Measurements from ENCODE around the gene TSPAN9. TPM values are rescaled to one million over a fixed set of nuclear protein-coding genes. Genes with fewer than 3 reads are reported as not detected.

The TSPAN9 gene
- total and polyA plus RNA-seq, 2 of the 4 experiments (the other 2 are of a cell fraction): 17.7 to 39.1 TPM

- Histone ChIP-seq H3K27ac (ENCODE audit: insufficient read depth, low read length) (no peak overlapping the region), H2BK5ac (ENCODE audit: low read depth, low read length, poor library complexity, severe bottlenecking) (no peak overlapping the region), H2AFZ (replicated peaks; ENCODE audit: low read length, poor library complexity) (no peak overlapping the region), H2AK9ac (replicated peaks; ENCODE audit: low read depth, low read length, poor library complexity) (no peak overlapping the region), H3K23ac (ENCODE audit: low read depth, low read length) (no peak overlapping the region), H3K4me3 (ENCODE audit: insufficient read depth, low read depth, low read length) (no peak overlapping the region), H3K14ac (replicated peaks; ENCODE audit: low read depth, low read length) (no peak overlapping the region), H3K9ac (ENCODE audit: low read depth, low read length) (no peak overlapping the region), H4K20me1 (ENCODE audit: insufficient read depth, low read length) (no peaks in the 10 kb centered on the region), H2BK15ac (ENCODE audit: low read depth, low read length) (no peak overlapping the region), H3K36me3 (ENCODE audit: control insufficient read depth, insufficient read depth, low read length) (peaks cover 12% of the 10 kb centered on the region), H4K8ac (ENCODE audit: low read depth in 2 of 2, low read length in 2 of 2) (no peak overlapping the region), H3K18ac (ENCODE audit: low read depth, low read length) (no peak overlapping the region), H3K79me1 (ENCODE audit: low read depth in 1 of 2, low read length in 2 of 2) (no peaks in the 10 kb centered on the region; a peak in 1 of 4 replicates), H3K9me3 (ENCODE audit: control insufficient read depth, insufficient read depth, low read length) (no peaks in the 10 kb centered on the region), H3K56ac (ENCODE audit: extremely low read depth, insufficient read depth, low read length) (no peak overlapping the region), H3K9me1 (ENCODE audit: insufficient read depth, low read length) (no peaks in the 10 kb centered on the region), H2AK5ac (ENCODE audit: low read depth, low read length) (no peak overlapping the region), H2BK20ac (ENCODE audit: low read depth, low read length) (no peak overlapping the region), H4K5ac (ENCODE audit: low read depth, low read length) (no peak overlapping the region), H3K4ac (ENCODE audit: low read depth, low read length) (no peak overlapping the region), H4K91ac (ENCODE audit: insufficient read depth, low read depth, low read length) (no peak overlapping the region), H3K4me1 (ENCODE audit: control insufficient read depth, insufficient read depth, low read length) (peaks cover 3% of the 10 kb centered on the region; the same call in 1 of the 2 replicates), H3K27me3 (ENCODE audit: control insufficient read depth, insufficient read depth, low read length) (no peaks in the 10 kb centered on the region), H3K4me2 (ENCODE audit: low read depth, low read length) (no peak overlapping the region), H2BK120ac (ENCODE audit: low read depth, low read length) (no peak overlapping the region)
- no peak for TF ChIP-seq CTCF (conservative IDR thresholded peaks at IDR 0.05; ENCODE audit: low read depth, low read length)
- no peak for TF ChIP-seq MAZ (IDR thresholded peaks at IDR 0.05; ENCODE audit: borderline replicate concordance, low read depth, low read length)
- TF ChIP-seq RFX5 (IDR thresholded peaks at IDR 0.05; ENCODE audit: low read depth, low read length): no peak
- no peak for TF ChIP-seq MXI1 (IDR thresholded peaks at IDR 0.05; ENCODE audit: borderline replicate concordance, low read depth, low read length)
- TF ChIP-seq BHLHE40 (IDR thresholded peaks at IDR 0.05; ENCODE audit: low read depth, low read length): no peak
- TF ChIP-seq USF2 (IDR thresholded peaks at IDR 0.05; ENCODE audit: low read depth, low read length): no peak
- no peak for TF ChIP-seq CHD1 (IDR thresholded peaks at IDR 0.05; ENCODE audit: low read depth, low read length)
- no peak for TF ChIP-seq RAD21 (IDR thresholded peaks at IDR 0.05; ENCODE audit: low read length)
- TF ChIP-seq SMC3 (IDR thresholded peaks at IDR 0.05; ENCODE audit: low read depth, low read length): no peak
- no peak for TF ChIP-seq ELK1 (IDR thresholded peaks at IDR 0.05; ENCODE audit: borderline replicate concordance, low read depth, low read length)
- no peak for TF ChIP-seq FOS (IDR thresholded peaks at IDR 0.05; ENCODE audit: low read depth, low read length)
- no peak for TF ChIP-seq POLR2A (IDR thresholded peaks at IDR 0.05; ENCODE audit: low read depth, low read length)
- TF ChIP-seq NFE2L2 (IDR thresholded peaks at IDR 0.05; ENCODE audit: low read depth, low read length): no peak
- no peak for TF ChIP-seq RCOR1 (IDR thresholded peaks at IDR 0.05; ENCODE audit: insufficient replicate concordance, low read length)
- TF ChIP-seq MAFK (IDR thresholded peaks at IDR 0.05; ENCODE audit: low read depth, low read length): no peak
- TF ChIP-seq CEBPB (IDR thresholded peaks at IDR 0.05; ENCODE audit: low read depth, low read length): no peak
- in situ Hi-C loops (cut with MboI; ENCODE audit: low sequenced_read_pairs): loop anchor here (10.0 kb wide), 1 partner anchor 179 kb away; the partner anchor contains the start of gene TEX52
- ATAC-seq (ENCODE audit: low read depth) (no peak), DNase-seq (no peak)
- WGBS, 2 experiments (ENCODE audit: extremely low coverage in 2 of 2, insufficient read length in 1 of 2): 100% methylated on average over 2 of the region's 8 CpGs; no CpG with 5 or more reads in 1 of the 2 experiments
- dilution Hi-C loops (cut with HindIII; ENCODE audit: low sequenced_read_pairs, unreplicated experiment): no loop called here
- intact Hi-C loops (cut with micrococcal nuclease): no loop called here
- POLR2A ChIA-PET (ENCODE audit: unreplicated experiment): no interaction called here
- CTCF ChIA-PET: interaction anchor here (0.9 to 1.3 kb wide), 4 partner anchors 11 to 179 kb away, joined by 3 to 5 read pairs (median 4); no protein-coding TSS in a partner anchor
- BruUV-seq (replicated peaks): no TSS peak
Observed at GRCh38 chr12:3033539-3033867, 43.7 kb upstream of the TSPAN9 start.
